ENCODE measurements around the gene TSHZ2.

DNA sequence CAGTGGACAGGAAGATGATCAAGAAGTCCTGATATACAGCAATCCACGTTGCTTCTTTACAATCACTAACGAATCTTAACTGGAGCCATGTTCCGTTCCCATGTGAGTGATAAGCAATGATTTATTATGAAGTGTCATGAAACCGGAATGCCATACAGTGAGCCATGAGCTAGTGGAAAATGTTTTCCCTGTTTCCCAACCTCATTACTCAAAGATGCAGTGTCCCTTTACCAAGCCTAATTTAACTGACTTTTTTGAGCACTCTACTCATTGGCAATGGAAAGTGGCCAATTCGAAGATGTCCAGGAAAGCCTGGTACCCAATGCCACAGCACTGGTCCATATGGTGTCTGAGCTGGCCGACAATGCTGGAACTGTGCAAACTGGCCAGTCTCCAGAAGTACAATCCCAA is 473.2 kb downstream of the TSHZ2 start:
- TF ChIP-seq, protein P1, sequence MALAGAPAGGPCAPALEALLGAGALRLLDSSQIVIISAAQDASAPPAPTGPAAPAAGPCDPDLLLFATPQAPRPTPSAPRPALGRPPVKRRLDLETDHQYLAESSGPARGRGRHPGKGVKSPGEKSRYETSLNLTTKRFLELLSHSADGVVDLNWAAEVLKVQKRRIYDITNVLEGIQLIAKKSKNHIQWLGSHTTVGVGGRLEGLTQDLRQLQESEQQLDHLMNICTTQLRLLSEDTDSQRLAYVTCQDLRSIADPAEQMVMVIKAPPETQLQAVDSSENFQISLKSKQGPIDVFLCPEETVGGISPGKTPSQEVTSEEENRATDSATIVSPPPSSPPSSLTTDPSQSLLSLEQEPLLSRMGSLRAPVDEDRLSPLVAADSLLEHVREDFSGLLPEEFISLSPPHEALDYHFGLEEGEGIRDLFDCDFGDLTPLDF (CRISPR knock-in tag; IDR thresholded peaks at IDR 0.05): no peak
- TF ChIP-seq KLF16 (IDR thresholded peaks at IDR 0.05): no peak
- TF ChIP-seq, protein P2, sequence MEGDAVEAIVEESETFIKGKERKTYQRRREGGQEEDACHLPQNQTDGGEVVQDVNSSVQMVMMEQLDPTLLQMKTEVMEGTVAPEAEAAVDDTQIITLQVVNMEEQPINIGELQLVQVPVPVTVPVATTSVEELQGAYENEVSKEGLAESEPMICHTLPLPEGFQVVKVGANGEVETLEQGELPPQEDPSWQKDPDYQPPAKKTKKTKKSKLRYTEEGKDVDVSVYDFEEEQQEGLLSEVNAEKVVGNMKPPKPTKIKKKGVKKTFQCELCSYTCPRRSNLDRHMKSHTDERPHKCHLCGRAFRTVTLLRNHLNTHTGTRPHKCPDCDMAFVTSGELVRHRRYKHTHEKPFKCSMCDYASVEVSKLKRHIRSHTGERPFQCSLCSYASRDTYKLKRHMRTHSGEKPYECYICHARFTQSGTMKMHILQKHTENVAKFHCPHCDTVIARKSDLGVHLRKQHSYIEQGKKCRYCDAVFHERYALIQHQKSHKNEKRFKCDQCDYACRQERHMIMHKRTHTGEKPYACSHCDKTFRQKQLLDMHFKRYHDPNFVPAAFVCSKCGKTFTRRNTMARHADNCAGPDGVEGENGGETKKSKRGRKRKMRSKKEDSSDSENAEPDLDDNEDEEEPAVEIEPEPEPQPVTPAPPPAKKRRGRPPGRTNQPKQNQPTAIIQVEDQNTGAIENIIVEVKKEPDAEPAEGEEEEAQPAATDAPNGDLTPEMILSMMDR (IDR thresholded peaks at IDR 0.05 in 2 of 3, conservative IDR thresholded peaks at IDR 0.05 in 1 of 3; ENCODE audit: insufficient read depth in 2 of 3, low read depth in 1 of 3, low read length in 3 of 3): no peak
- TF ChIP-seq, protein P3, sequence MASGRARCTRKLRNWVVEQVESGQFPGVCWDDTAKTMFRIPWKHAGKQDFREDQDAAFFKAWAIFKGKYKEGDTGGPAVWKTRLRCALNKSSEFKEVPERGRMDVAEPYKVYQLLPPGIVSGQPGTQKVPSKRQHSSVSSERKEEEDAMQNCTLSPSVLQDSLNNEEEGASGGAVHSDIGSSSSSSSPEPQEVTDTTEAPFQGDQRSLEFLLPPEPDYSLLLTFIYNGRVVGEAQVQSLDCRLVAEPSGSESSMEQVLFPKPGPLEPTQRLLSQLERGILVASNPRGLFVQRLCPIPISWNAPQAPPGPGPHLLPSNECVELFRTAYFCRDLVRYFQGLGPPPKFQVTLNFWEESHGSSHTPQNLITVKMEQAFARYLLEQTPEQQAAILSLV (tag; IDR thresholded peaks at IDR 0.05): no peak
- TF ChIP-seq, protein P4, sequence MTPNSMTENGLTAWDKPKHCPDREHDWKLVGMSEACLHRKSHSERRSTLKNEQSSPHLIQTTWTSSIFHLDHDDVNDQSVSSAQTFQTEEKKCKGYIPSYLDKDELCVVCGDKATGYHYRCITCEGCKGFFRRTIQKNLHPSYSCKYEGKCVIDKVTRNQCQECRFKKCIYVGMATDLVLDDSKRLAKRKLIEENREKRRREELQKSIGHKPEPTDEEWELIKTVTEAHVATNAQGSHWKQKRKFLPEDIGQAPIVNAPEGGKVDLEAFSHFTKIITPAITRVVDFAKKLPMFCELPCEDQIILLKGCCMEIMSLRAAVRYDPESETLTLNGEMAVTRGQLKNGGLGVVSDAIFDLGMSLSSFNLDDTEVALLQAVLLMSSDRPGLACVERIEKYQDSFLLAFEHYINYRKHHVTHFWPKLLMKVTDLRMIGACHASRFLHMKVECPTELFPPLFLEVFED (CRISPR knock-in tag; conservative IDR thresholded peaks at IDR 0.05): no peak
